NCI-H774 (cell line): ENCODE data around the gene CTNNA3.

Experiments used
- DNase-seq: peaks from one replicate; lab custom pipeline; 2025; lab: John Stamatoyannopoulos, UW

The CTNNA3 gene

DNA sequence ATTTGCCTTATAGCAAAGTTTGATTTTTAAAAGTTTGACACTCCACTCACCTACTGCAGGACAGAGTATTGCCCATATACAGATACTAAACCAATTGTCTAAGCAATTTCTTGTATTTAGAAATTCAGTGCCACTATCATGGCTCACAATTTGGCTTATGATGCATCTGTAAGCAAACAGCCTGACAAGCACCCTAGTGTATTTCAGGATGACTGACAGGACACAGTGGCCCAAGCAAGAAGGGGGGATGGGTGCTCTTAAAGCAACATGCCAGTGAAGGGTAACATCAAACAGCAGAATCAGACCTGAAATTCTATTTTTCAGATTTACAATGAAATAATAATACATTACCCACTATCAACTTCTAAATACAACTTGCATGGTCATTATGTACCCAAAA is 30.5 kb downstream of the CTNNA3 start:
- DNase-seq: no peak

- DNase-seq: no peak
These were observed 31.1 kb downstream of the CTNNA3 start for GRCh38 chr10:67664942-67665341.

DNA sequence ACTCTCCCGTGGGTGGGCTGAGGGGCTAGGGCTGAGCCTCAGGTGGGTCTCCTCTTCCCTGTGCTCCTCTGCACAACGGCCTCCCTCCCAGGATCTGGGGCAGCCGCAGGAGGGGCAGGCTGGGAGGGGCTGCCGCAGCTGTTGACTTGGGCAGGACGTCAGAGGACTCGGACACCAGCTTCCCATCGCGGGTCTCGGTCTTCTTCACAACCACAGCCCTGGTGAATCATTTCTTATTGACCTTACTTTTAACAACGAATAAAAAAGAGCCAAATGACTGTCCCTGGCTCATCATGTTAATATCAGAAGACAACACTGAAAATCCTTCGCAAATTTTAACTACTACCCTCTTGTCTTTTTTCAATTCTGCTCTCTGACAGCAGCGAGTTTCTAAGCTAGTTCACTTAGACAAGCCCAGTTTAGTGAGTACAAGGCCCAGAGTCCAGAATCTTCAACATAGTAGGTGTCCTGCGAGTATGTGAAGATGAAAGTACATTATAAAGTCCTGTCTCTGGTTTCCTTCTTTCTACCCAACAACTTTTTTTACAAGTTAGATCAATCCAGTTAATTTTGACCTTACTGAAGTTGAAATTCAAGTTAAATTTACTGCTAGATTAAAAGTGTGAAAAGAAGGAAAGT is 32.4 kb downstream of the CTNNA3 start:
- no peak for DNase-seq

DNA sequence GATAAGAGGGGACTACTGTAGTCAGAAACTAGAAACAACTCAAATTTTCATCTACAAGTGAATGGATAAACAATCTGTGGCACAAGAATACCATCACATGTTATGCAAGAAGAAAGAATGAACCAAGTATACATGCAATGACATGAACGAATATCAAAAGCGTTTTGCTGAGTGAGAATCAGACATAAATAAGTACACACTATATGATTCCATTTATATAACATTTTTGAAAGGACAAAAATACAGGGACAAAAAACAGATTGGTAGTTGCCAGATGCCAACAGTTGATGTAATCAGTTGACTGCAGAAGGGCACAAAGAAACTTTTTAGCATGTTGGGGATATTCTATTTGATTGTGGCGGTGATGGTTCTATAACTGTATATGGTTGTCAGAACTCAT is 33.6 kb downstream of the CTNNA3 start:
- no peak for DNase-seq

DNA sequence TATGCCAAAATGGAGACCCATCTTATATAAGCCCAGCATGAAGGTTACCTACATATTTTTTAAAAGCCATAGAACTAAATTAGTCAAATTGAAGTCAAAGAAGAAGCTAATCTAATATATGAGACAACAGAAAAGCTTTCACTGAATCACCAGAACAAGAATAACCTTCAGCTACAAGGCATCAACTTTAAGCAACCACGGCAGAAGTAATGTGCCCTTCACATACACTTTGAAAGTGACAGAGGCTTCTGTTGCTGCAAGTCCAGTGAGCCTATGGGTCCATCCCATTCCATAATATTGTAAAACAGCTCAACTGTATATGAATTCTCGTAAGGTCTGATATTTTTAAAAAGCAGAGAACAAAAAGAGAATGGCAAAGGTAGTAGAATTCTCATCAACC is 36.5 kb downstream of the CTNNA3 start:
- DNase-seq: no peak

DNA sequence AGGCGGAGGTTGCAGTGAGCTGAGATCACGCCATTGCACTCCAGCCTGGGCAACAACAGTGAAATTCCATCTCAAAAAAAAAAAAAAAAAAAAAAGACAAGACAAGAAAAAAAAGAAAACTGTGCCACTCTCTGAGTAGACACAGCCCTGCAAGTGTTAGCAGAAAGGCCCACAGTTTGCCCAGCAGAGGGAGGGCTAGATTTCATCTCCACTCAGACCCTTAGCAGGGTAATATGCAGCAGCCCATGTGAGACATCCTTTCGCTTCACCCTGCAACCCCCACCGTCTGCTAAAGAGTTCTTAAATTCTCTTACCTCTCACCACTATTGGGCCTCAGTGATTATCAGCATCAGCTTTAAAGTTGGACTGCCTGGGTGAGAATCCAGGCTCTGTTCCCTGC is 38.2 kb downstream of the CTNNA3 start:
- no peak for DNase-seq

DNA sequence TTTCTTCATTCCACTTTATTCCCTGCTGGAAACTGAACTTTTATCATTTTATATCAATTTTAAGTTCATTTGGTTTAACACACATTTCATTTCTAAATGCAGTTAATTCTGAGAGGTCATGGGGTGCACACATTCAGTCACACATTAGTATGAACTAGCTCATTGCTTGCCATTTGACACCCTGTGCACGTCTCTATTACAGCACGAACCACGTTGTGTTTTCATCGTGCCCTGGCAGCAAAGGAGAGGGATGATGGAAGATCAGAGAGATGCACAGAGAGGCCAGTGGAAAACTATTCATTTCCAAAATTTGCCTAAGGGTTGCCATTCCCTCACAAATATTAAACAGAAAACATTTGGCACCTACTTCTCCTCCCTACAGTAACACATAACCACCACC is 45.4 kb downstream of the CTNNA3 start:
- no peak for DNase-seq

GRCh38 chr10:67648613-67649229 is 47.3 kb downstream of the CTNNA3 start:
- DNase-seq: no peak

DNA sequence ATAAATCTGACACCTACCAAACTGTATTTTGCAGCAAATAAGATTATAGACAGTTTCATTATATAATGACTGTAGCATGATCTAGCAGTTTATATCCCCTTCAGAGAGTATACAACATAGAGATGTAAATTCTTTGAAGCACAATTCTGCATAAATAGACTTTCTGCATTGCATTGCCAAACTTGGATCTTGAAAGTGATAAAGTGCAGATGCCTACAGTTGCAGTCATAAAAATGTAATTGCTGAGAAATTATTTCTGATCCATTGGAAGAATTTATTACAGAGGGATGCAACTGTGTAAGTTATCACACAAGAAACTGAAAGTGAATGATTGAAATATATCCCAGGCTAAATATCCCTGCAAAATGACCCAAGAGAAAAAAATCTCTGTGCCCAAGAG is 65.1 kb downstream of the CTNNA3 start:
- DNase-seq: no peak

DNA sequence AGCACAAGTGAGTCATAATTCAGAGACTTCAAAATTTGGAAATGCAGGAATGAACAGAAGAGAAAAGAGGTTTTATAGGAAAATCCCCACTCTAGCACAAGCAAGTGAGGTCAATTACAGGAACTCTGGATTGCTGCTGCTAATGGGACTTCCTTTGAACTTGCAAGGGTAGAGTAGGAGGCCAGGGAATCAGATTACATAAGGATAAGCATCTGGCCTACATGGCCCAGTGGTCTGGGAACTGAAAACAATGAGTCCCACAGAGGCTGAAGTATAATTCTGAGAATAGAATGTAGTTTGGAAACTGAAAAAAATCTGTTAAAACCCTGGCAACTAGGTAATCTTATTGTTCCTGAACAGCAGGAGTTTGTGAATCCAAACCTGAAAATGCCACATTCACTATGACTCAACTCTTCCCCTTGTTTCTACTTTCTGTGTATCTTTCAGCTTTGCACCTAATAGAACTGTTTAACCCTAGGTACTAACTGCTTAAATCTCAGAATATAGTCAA is 66.5 kb downstream of the CTNNA3 start:
- no peak for DNase-seq

GRCh38 chr10:67622984-67623383 is 73.0 kb downstream of the CTNNA3 start:
- no peak for DNase-seq

- no peak for DNase-seq
These were observed 73.5 kb downstream of the CTNNA3 start for GRCh38 chr10:67622511-67622910.

GRCh38 chr10:67621834-67622233 is 74.2 kb downstream of the CTNNA3 start:
- DNase-seq: no peak

DNA sequence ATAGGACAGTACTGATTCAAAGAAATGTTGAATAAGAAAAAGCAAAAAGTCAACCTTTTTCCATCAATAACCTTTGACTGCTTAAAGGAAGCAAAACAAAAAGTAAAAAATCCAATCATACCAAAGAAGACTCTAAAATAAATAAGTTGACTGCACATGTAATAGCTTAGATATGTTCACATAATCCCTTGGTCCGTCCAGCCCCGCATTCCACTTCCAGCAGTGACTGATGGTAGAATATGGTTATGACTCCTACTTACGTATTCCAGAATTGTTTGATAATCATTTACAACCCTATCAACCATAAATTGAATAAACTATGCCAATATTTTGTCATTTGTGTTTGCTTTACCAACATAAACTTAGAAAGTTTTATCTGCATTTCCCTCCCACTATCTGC is 77.9 kb downstream of the CTNNA3 start:
- no peak for DNase-seq

DNA sequence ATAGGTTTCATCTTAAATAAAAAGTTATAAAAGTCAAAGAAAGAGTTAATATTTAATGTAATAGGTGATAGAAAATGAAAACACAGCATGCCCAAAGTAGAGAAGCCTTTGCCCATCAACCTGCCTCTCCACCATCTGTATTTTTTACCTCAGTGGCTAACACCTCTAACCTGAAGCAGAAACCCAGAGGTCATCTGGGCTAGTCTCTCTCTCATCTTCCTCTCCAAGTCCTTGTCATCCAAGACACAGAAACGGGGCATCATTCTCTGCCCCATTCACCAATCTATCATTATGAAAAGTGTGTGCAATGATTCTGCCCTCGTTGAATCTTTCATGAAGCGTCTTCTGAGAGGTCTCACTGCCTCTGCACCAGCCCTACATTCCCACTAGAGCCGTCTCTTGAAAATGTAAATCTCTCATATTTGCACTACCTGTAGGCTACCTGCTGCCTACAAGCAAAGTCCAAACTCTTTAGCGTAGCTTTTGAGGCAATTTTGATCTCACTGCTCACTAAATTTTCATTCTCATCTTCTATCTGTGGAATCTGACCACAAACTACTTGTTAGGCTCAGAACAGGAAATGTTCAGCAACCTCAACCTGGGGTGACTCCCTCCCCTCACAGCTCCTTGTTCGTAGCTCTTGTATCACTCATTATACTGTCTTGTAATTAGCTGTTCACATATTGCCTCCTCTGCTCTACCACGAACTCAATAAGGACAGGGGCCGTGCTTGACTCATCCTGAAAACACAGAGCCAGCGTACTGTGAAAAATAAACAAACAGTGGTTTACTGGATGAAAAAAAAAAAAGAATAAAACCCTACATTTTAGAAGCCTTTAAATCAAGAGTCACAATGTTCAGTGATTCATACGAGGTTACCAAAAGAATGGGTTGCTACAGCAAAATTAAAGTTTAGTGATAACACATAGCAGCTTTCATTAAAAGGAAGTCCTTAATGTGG is 83.1 kb downstream of the CTNNA3 start:
- no peak for DNase-seq

GRCh38 chr10:67612176-67612575 is 83.8 kb downstream of the CTNNA3 start:
- DNase-seq: no peak

GRCh38 chr10:67609996-67610793 is 85.8 kb downstream of the CTNNA3 start:
- DNase-seq: no peak

GRCh38 chr10:67608001-67608400 is 88.0 kb downstream of the CTNNA3 start:
- DNase-seq: no peak

GRCh38 chr10:67607472-67607871 is 88.5 kb downstream of the CTNNA3 start:
- DNase-seq: no peak

DNA sequence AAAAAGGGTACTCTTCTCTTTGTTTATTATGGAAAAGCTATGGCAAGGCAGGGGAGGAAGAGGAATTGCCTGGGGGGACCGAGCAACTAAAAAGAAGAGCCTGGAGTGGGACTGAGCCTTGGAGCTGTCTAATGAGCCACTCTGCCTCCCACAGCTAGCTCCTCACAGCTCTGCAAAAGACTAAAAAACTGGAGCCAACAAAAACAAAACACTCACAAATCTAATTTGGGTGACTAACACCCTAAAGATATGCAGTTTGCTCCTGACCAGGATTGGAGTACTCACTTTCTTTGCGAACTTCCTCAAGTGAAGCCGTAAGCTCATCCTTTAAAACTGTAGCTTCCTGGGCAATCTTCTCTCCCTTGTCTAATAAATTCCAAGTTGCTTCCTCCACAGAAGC is 89.4 kb downstream of the CTNNA3 start:
- DNase-seq: no peak

GRCh38 chr10:67603701-67604100 is 92.3 kb downstream of the CTNNA3 start:
- DNase-seq: no peak

DNA sequence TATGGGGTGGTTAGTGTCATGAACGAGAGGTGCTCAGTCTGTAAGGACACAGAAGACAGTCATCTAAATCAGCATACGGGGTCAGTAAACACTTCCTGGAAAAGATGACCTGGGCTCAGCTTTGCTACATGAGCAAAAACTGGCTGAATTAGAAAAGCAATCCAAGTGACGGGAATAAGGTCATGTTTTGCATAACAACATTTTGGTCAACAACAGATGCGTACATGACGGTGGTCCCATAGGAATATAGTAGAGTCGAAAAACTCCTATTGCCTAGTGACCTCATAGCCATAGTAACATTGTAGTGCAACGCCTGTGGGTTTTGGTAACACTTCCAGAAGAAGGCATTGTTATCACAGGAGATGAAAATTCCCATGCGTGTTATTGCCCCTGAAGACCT is 92.9 kb downstream of the CTNNA3 start:
- no peak for DNase-seq
